Measurements from ENCODE around the gene DNAJC17. TPM values are rescaled to one million over a fixed set of nuclear protein-coding genes. Genes with fewer than 3 reads are reported as not detected.

DNAJC17 gene, protein sequence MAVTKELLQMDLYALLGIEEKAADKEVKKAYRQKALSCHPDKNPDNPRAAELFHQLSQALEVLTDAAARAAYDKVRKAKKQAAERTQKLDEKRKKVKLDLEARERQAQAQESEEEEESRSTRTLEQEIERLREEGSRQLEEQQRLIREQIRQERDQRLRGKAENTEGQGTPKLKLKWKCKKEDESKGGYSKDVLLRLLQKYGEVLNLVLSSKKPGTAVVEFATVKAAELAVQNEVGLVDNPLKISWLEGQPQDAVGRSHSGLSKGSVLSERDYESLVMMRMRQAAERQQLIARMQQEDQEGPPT
- 46.1 and 52.3 TPM in 2 replicates for total RNA-seq
- total RNA-seq (2013): 43.1 TPM
- polyA plus RNA-seq: 27.3 and 30.5 TPM in 2 replicates
- polyA minus RNA-seq: 19.2 and 33.2 TPM in 2 replicates

DNA sequence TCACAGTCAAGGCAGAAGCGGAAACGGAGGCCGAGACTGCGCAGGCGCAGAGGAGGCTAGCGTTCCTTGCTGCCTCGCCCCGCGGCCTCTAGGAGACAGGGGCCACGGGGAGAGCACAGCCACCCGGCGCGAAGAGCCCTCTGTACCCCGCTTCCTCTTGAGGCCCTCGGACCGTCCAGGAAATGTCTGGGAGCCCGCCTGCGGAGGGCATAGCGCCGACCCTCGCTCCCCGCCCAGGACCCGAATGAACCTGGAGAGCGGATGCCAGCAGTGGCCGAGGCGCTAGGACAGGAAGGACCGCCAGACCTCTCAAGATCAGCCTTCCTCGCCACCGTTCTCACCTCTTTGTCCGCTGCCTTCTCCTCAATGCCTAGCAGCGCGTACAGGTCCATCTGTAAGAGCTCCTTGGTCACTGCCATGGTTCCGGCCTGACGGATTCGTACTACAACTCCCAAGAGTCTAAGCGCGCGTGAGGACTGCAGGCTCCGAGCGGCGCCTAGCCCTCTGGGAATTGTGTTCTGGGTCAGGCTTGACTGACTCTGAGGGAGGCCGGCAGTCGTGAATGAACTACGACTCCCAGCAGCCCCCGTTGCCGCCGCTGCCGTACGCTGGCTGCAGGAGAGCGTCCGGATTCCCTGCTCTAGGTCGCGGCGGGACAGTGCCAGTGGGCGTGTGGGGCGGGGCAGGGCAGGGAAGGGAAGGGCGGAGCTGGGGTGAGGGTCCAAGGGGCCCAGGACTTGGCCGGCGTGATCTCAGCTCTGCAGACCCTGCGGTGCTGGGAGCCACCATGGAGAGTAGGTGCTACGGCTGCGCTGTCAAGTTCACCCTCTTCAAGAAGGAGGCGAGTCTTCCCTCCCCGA is at the start of gene DNAJC17, which contains the start of gene ZFYVE19:
TSS of gene DNAJC17 (minus strand) at position 446 of the 860 bp plus-strand sequence. CDS start at position 419, 27 bp downstream.
TSS of gene ZFYVE19 (plus strand) at position 62 of the 860 bp plus-strand sequence. CDS start at position 563, 501 bp downstream.
- TF ChIP-seq, protein P1, sequence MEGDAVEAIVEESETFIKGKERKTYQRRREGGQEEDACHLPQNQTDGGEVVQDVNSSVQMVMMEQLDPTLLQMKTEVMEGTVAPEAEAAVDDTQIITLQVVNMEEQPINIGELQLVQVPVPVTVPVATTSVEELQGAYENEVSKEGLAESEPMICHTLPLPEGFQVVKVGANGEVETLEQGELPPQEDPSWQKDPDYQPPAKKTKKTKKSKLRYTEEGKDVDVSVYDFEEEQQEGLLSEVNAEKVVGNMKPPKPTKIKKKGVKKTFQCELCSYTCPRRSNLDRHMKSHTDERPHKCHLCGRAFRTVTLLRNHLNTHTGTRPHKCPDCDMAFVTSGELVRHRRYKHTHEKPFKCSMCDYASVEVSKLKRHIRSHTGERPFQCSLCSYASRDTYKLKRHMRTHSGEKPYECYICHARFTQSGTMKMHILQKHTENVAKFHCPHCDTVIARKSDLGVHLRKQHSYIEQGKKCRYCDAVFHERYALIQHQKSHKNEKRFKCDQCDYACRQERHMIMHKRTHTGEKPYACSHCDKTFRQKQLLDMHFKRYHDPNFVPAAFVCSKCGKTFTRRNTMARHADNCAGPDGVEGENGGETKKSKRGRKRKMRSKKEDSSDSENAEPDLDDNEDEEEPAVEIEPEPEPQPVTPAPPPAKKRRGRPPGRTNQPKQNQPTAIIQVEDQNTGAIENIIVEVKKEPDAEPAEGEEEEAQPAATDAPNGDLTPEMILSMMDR (IDR thresholded peaks at IDR 0.05): peak; percentile 11
- no peak for TF ChIP-seq EZH2 (IDR thresholded peaks at IDR 0.05; ENCODE audit: borderline replicate concordance, insufficient read depth, low read depth, low read length, poor library complexity, severe bottlenecking)
- Histone ChIP-seq H4K20me1 (ENCODE audit: control insufficient read depth, insufficient read depth, low read length, poor library complexity, severe bottlenecking) (peaks cover 13% of the 10 kb centered on the region), H3K4me3 (ENCODE audit: control extremely low read depth in 1 of 5, extremely low read depth in 1 of 5, insufficient read depth in 1 of 5, low read depth in 2 of 5, low read length in 4 of 5) (peak within 1 kb of the TSS; percentile 78 to 100 (median 100)), H3K27me3 (replicated peaks in 1 of 4; ENCODE audit: control extremely low read depth in 1 of 4, control insufficient read depth in 3 of 4, insufficient read depth in 4 of 4, low read length in 3 of 4) (no peaks in the 10 kb centered on the region), H3K9ac (ENCODE audit: low read length) (peak within 1 kb of the TSS; percentile 84), H3K36me3 (replicated peaks in 1 of 2; ENCODE audit: control extremely low read depth in 1 of 2, control insufficient read depth in 1 of 2, extremely low read depth in 1 of 2, insufficient read depth in 2 of 2, low read length in 1 of 2) (peaks cover 0 to 18% of the 10 kb centered on the region in 2 experiments), H3K27ac (ENCODE audit: low read length in 2 of 2) (peak within 1 kb of the TSS; percentile 86 to 95), H3K4me2 (replicated peaks; ENCODE audit: low read depth, low read length, poor library complexity, severe bottlenecking) (peak within 1 kb of the TSS; percentile 73), H3K9me3 (ENCODE audit: control extremely low read depth in 1 of 3, control insufficient read depth in 2 of 3, insufficient read depth in 1 of 3, low read length in 2 of 3) (no peaks in the 10 kb centered on the region), H3K79me2 (ENCODE audit: control insufficient read depth, insufficient read depth, low read length) (peaks cover 59% of the 10 kb centered on the region), H3K4me1 (ENCODE audit: control insufficient read depth in 2 of 2, insufficient read depth in 2 of 2, low read length in 2 of 2) (peaks cover 12 to 18% of the 10 kb centered on the region in 2 donors), H2AFZ (ENCODE audit: insufficient read depth, low read depth, low read length, poor library complexity, severe bottlenecking) (peak within 1 kb of the TSS; percentile 99)
- ATAC-seq (ENCODE audit: low read depth) (peak; percentile 96), DNase-seq (peak; percentile 97)
- Mint-ChIP-seq H3K4me3 (peak within 1 kb of the TSS; percentile 99), H3K27me3 (no peaks in the 10 kb centered on the region), H3K27ac (peak within 1 kb of the TSS; percentile 98), H3K9me3 (ENCODE audit: insufficient read depth) (no peaks in the 10 kb centered on the region), H3K4me1 (peaks cover 24% of the 10 kb centered on the region)
- ChIA-PET POLR2A (interaction anchor here (0.6 to 1.7 kb wide), 4 partner anchors 37 to 113 kb away, joined by 3 to 7 read pairs (median 4); partner anchors contain the start of genes RAD51, SPINT1 and VPS18), CTCF (interaction anchor here (0.9 to 1.6 kb wide), 5 partner anchors 16 to 217 kb away, joined by 3 to 5 read pairs (median 4); no protein-coding TSS in a partner anchor)
- under 1% methylated on average over 64 of the region's 64 CpGs for WGBS (ENCODE audit: insufficient coverage)
- intact Hi-C loops (cut with micrococcal nuclease): loop anchor here (1.0 to 5.0 kb wide), 8 partner anchors 37 to 610 kb away; partner anchors contain the start of genes C15orf62, KNL1, RMDN3 and RPUSD2
